ENCODE data around the gene ALLC.

The ALLC gene

GRCh38 chr2:3745920-3746319 is 87.9 kb downstream of the ALLC start:
- TF ChIP-seq MAX (IDR thresholded peaks at IDR 0.05; ENCODE audit: low read depth, low read length) (no peak), MYC (IDR thresholded peaks at IDR 0.05; ENCODE audit: low read depth, low read length) (no peak), POLR2A (IDR thresholded peaks at IDR 0.05; ENCODE audit: extremely low read depth, insufficient read length) (no peak), CTCF (IDR thresholded peaks at IDR 0.05; ENCODE audit: low read depth, low read length) (no peak)
- DNase-seq (ENCODE audit: low read depth), result no peak
- H3K4me3 ChIP-seq (ENCODE audit: low read depth, low read length), result no peak overlapping the region

GRCh38 chr2:3747032-3747654 is 89.1 kb downstream of the ALLC start:
- no peak for TF ChIP-seq MAX (IDR thresholded peaks at IDR 0.05; ENCODE audit: low read depth, low read length)
- no peak for TF ChIP-seq CTCF (IDR thresholded peaks at IDR 0.05; ENCODE audit: low read depth, low read length)
- no peak for TF ChIP-seq MYC (IDR thresholded peaks at IDR 0.05; ENCODE audit: low read depth, low read length)
- TF ChIP-seq POLR2A (IDR thresholded peaks at IDR 0.05; ENCODE audit: extremely low read depth, insufficient read length), result no peak
- DNase-seq (ENCODE audit: low read depth), result no peak

GRCh38 chr2:3747826-3748225 is 89.8 kb downstream of the ALLC start:
- no peak overlapping the region for H3K4me3 ChIP-seq (ENCODE audit: low read depth, low read length)
- TF ChIP-seq POLR2A (IDR thresholded peaks at IDR 0.05; ENCODE audit: extremely low read depth, insufficient read length) (no peak), MAX (IDR thresholded peaks at IDR 0.05; ENCODE audit: low read depth, low read length) (no peak), MYC (IDR thresholded peaks at IDR 0.05; ENCODE audit: low read depth, low read length) (no peak), CTCF (IDR thresholded peaks at IDR 0.05; ENCODE audit: low read depth, low read length) (no peak)
- DNase-seq (ENCODE audit: low read depth), result no peak

More at GRCh38 chr2:3747032-3747654, 89.1 kb downstream of the ALLC start:
- no peak overlapping the region for H3K4me3 ChIP-seq (ENCODE audit: low read depth, low read length)

GRCh38 chr2:3749201-3749600 is 91.2 kb downstream of the ALLC start:
- no peak for TF ChIP-seq CTCF (IDR thresholded peaks at IDR 0.05; ENCODE audit: low read depth, low read length)
- TF ChIP-seq MYC (IDR thresholded peaks at IDR 0.05; ENCODE audit: low read depth, low read length), result no peak
- TF ChIP-seq MAX (IDR thresholded peaks at IDR 0.05; ENCODE audit: low read depth, low read length), result no peak
- no peak for TF ChIP-seq POLR2A (IDR thresholded peaks at IDR 0.05; ENCODE audit: extremely low read depth, insufficient read length)
- H3K4me3 ChIP-seq (ENCODE audit: low read depth, low read length), result no peak overlapping the region
- DNase-seq (ENCODE audit: low read depth), result no peak

GRCh38 chr2:3751251-3751650 is 93.3 kb downstream of the ALLC start:
- no peak for DNase-seq (ENCODE audit: low read depth)
- no peak for TF ChIP-seq MAX (IDR thresholded peaks at IDR 0.05; ENCODE audit: low read depth, low read length)
- TF ChIP-seq POLR2A (IDR thresholded peaks at IDR 0.05; ENCODE audit: extremely low read depth, insufficient read length), result no peak
- no peak for TF ChIP-seq CTCF (IDR thresholded peaks at IDR 0.05; ENCODE audit: low read depth, low read length)
- no peak for TF ChIP-seq MYC (IDR thresholded peaks at IDR 0.05; ENCODE audit: low read depth, low read length)
- no peak overlapping the region for H3K4me3 ChIP-seq (ENCODE audit: low read depth, low read length)
